ENCODE data around the gene MACROD2.

GRCh38 chr20:14732996-14733395 is 737.7 kb downstream of the MACROD2 start:
- TF ChIP-seq POLR2A (IDR thresholded peaks at IDR 0.05) (no peak), CTCF (IDR thresholded peaks at IDR 0.05) (no peak)

Measured in body of pancreas (tissue), 4 donors.